Endothelial cell of umbilical vein (primary cell): Measurements from ENCODE around the gene KLHL36. TPM values are rescaled to one million over a fixed set of nuclear protein-coding genes. Genes with fewer than 3 reads are reported as not detected.

Experiments used
- BruUV-seq: library from RNA; stranded (reverse); fragments of 400-500 nt; replicated peaks from 2 replicates; lab custom pipeline; 2021; lab: Mats Ljungman, UMichigan
- CTCF ChIA-PET: fragments of 300-600, 350-600 bp; sonication (Branson Sonifier 250); formaldehyde crosslinking; loops from one replicate; lab custom pipeline; 2021; ENCODE audit warnings: antibody characterized with exemption, inconsistent platforms; lab: Charles Lee
- POLR2A ChIA-PET: fragments of 300-600, 350-600 bp; sonication (Branson Sonifier 250); formaldehyde crosslinking; loops from one replicate; lab custom pipeline; 2021; ENCODE audit warnings: antibody characterized with exemption, inconsistent platforms; lab: Charles Lee
- DNase-seq: peaks from one replicate; pipeline ENCODE4 v3.0.0-alpha.2; 2011; ENCODE audit warnings: low read depth, low spot score
- FAIRE-seq: peaks from 2 replicates; lab custom pipeline; 2011; peaks lifted over from hg19 to GRCh38; lab: Jason Lieb, UNC
- H2AFZ ChIP-seq: 2 replicates; pipeline ENCODE4 v1.6.0; 2012; ENCODE audit warnings: low read depth, low read length, control low read depth, inconsistent platforms
- H3K27ac ChIP-seq: 2 replicates; pipeline ENCODE4 v1.5.1; 2011; ENCODE audit warnings: low read depth, mild to moderate bottlenecking, control low read depth, low read length, moderate library complexity; ENCODE audit not compliant: insufficient read depth
- H3K27me3 ChIP-seq, 2 experiments: 2 replicates each; pipeline versions ENCODE4 v1.6.0 to v1.6.1; 2011; ENCODE audit warnings: low read length in 2 of 2, mixed read lengths in 1 of 2; ENCODE audit not compliant: control insufficient read depth in 2 of 2, insufficient read depth in 2 of 2
- H3K36me3 ChIP-seq, 2 experiments: 2 replicates in 1 of 2; 3 replicates in 1 of 2; pipeline ENCODE4 v1.5.1; 2011; ENCODE audit warnings: low read length in 2 of 2, mild to moderate bottlenecking in 1 of 2, moderate library complexity in 1 of 2; ENCODE audit not compliant: control insufficient read depth in 2 of 2, insufficient read depth in 2 of 2; ENCODE audit errors: extremely low read depth in 1 of 2
- H3K4me1 ChIP-seq: 3 replicates; pipeline ENCODE4 v1.5.1; 2011; ENCODE audit warnings: mild to moderate bottlenecking, low read length; ENCODE audit not compliant: control insufficient read depth, insufficient read depth; ENCODE audit errors: extremely low read depth
- H3K4me2 ChIP-seq: 2 replicates; pipeline ENCODE4 v1.6.1; 2011; ENCODE audit warnings: low read length, control low read depth, mixed read lengths; ENCODE audit not compliant: insufficient read depth
- H3K4me3 ChIP-seq, 3 experiments: fragments of 200-600 bp in 1 of 3; sonication (generic), shearing (Covaris generic) in 1 of 3; replicated peaks in 1 of 3; 2 replicates each; pipeline ENCODE4 v1.5.1; 2011 to 2016; ENCODE audit warnings: control low read depth in 3 of 3, low read length in 3 of 3, mild to moderate bottlenecking in 2 of 3, inconsistent platforms in 1 of 3, low read depth in 1 of 3, moderate library complexity in 1 of 3; ENCODE audit not compliant: insufficient read depth in 1 of 3
- H3K79me2 ChIP-seq: 2 replicates; pipeline ENCODE4 v1.6.0; 2012; ENCODE audit warnings: low read length, inconsistent platforms; ENCODE audit not compliant: control insufficient read depth, insufficient read depth
- H3K9ac ChIP-seq: replicated peaks from 2 replicates; pipeline ENCODE3; 2011; ENCODE audit warnings: low read length, control low read depth; ENCODE audit not compliant: insufficient read depth; ENCODE audit errors: extremely low read depth
- H3K9me1 ChIP-seq: replicated peaks from 3 replicates; pipeline ENCODE4 v1.6.0; 2011; ENCODE audit warnings: mild to moderate bottlenecking, low read length; ENCODE audit not compliant: control insufficient read depth, insufficient read depth; ENCODE audit errors: extremely low read depth
- H3K9me3 ChIP-seq: replicated peaks from 2 replicates; pipeline ENCODE4 v1.5.1; 2012; ENCODE audit warnings: low read length, inconsistent platforms; ENCODE audit not compliant: control insufficient read depth, insufficient read depth
- H4K20me1 ChIP-seq: replicated peaks from 2 replicates; pipeline ENCODE3; 2011; ENCODE audit warnings: mild to moderate bottlenecking, low read length; ENCODE audit not compliant: control insufficient read depth, insufficient read depth; ENCODE audit errors: extremely low read depth
- CTCF ChIP-seq, 2 donors: IDR thresholded peaks; 1 replicate in 1 of 2; 2 replicates in 1 of 2; pipeline ENCODE4 v1.5.1; 2011; ENCODE audit warnings: low read length in 2 of 2, mild to moderate bottlenecking in 2 of 2, moderate library complexity in 2 of 2, control low read depth in 1 of 2, inconsistent platforms in 1 of 2, low read depth in 1 of 2; ENCODE audit not compliant: insufficient read depth in 1 of 2; ENCODE audit errors: extremely low read depth in 1 of 2
- EZH2 ChIP-seq: IDR thresholded peaks from 2 replicates; pipeline ENCODE4 v1.6.1; 2012; ENCODE audit warnings: borderline replicate concordance, low read depth, mild to moderate bottlenecking, moderate library complexity, low read length, inconsistent platforms; ENCODE audit not compliant: severe bottlenecking
- FOS ChIP-seq: IDR thresholded peaks from 2 replicates; pipeline ENCODE4 v1.6.1; 2011; ENCODE audit warnings: mild to moderate bottlenecking, low read length, moderate library complexity, borderline replicate concordance; ENCODE audit not compliant: insufficient read depth
- GATA2 ChIP-seq: IDR thresholded peaks from 2 replicates; pipeline ENCODE4 v1.7.0; 2011; ENCODE audit warnings: low read depth, mild to moderate bottlenecking, moderate library complexity, mixed read lengths, low read length; ENCODE audit not compliant: insufficient read length, insufficient read depth
- JUN ChIP-seq: IDR thresholded peaks from 2 replicates; pipeline ENCODE4 v1.6.1; 2011; ENCODE audit warnings: borderline replicate concordance, low read depth; ENCODE audit not compliant: insufficient read length, insufficient read depth
- MYC ChIP-seq: IDR thresholded peaks from one replicate; pipeline ENCODE4 v1.6.1; 2011; ENCODE audit warnings: mild to moderate bottlenecking, low read depth, low read length
- POLR2A ChIP-seq: IDR thresholded peaks from 2 replicates; pipeline ENCODE4 v1.6.1; 2012; ENCODE audit warnings: low read depth, mild to moderate bottlenecking, control low read depth, low read length
- POLR2AphosphoS5 ChIP-seq: IDR thresholded peaks from 2 replicates; pipeline ENCODE4 v1.6.1; 2012; ENCODE audit warnings: low read depth, mild to moderate bottlenecking, control low read depth, low read length, moderate library complexity; ENCODE audit not compliant: insufficient read depth
- dilution Hi-C: fragments of 300-500 bp; cut with MboI; formaldehyde crosslinking; loops from one replicate; pipeline ENCODE4 v1.15.0; 2019; ENCODE audit warnings: low sequenced_read_pairs; ENCODE audit not compliant: extremely low pct_ligation_motif_present
- intact Hi-C: fragments of 100-400 bp; cut with micrococcal nuclease; formaldehyde crosslinking; loops from one replicate; pipeline ENCODE4 v1.10.0; 2022
- polyA plus RNA-seq, 4 experiments: library from polyadenylated mRNA; depleted of rRNA in 3 of 4; stranded (reverse) in 3 of 4; unstranded in 1 of 4; fragments of >200 nt; gene quantifications; 2 replicates each; pipeline versions ENCODE4 v1.2.1 to v1.2.3, GENCODE V29; 2011 to 2012; ENCODE audit warnings: missing spikeins in 1 of 4
- total RNA-seq: library from RNA; stranded (reverse); gene quantifications from 2 replicates; pipeline ENCODE4 v1.2.3, GENCODE V29; 2021
- TF ChIP-seq, protein P1 (sequence below): IDR thresholded peaks from 2 replicates; pipeline ENCODE4 v1.6.1; 2011; ENCODE audit not compliant: insufficient read depth, insufficient read length

Gene KLHL36
- total and polyA plus RNA-seq, 2 donors (not counting 3 experiments of a cell fraction or from before 2014, with no cell fraction given): 31.3 to 38.8 TPM

DNA sequence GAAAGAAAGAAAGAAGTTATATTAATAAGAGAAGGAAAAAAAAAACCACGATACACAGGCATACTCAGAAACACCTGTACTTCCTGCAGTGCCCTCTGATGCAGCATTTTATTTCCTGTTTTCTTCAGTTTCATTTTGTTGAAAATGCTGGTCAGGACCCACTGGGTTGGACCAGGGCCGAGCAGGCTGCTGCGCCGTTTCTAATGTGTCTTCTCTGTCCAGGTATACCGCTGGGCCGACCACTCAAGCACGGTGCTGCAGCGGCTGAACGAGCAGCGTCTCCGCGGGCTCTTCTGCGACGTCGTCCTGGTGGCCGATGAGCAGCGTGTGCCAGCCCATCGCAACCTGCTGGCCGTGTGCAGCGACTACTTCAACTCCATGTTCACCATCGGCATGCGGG is 8.3 kb downstream of the KLHL36 start:
- FAIRE-seq: no peak
- H3K4me2 ChIP-seq: no peak overlapping the region
- no peaks in the 10 kb centered on the region for H3K9me3 ChIP-seq
- TF ChIP-seq GATA2 (no peak), JUN (no peak)
- H3K9me1 ChIP-seq: no peaks in the 10 kb centered on the region
- H3K9ac ChIP-seq: no peak overlapping the region
- H3K36me3 ChIP-seq: peaks cover 7 to 45% of the 10 kb centered on the region in 2 experiments
- POLR2A ChIA-PET: no interaction called here
- no peak overlapping the region for H3K4me3 ChIP-seq
- H3K27me3 ChIP-seq: no peaks in the 10 kb centered on the region
- intact Hi-C loops: no loop called here
- H4K20me1 ChIP-seq: no peaks in the 10 kb centered on the region
- H2AFZ ChIP-seq: no peak overlapping the region
- no peak overlapping the region for H3K27ac ChIP-seq
- no peak for DNase-seq
- peaks cover 6% of the 10 kb centered on the region for H3K4me1 ChIP-seq
- no TSS peak for BruUV-seq
- H3K79me2 ChIP-seq: no peaks in the 10 kb centered on the region
- CTCF ChIA-PET: interaction anchor here (0.8 to 1.1 kb wide), 2 partner anchors 16 to 44 kb away, joined by 3 to 4 read pairs; no protein-coding TSS in a partner anchor
- dilution Hi-C loops: no loop called here

GRCh38 chr16:84657229-84657837 is 9.0 kb downstream of the KLHL36 start:
- intact Hi-C loops: no loop called here
- H3K4me3 ChIP-seq: no peak overlapping the region
- POLR2A ChIA-PET: no interaction called here
- CTCF ChIA-PET: interaction anchor here (0.8 to 6.9 kb wide), 3 partner anchors 15 to 44 kb away, joined by 3 to 66 read pairs (median 4); no protein-coding TSS in a partner anchor
- H3K27ac ChIP-seq: no peak overlapping the region
- TF ChIP-seq EZH2 (no peak), GATA2 (no peak), MYC (no peak), POLR2A (no peak), CTCF (IDR thresholded peaks at IDR 0.05; ENCODE audit: extremely low read depth in 1 of 2, insufficient read depth in 1 of 2, low read depth in 1 of 2, low read length in 2 of 2) (no peak), POLR2AphosphoS5 (no peak), JUN (no peak), FOS (no peak)
- TF ChIP-seq, protein P1, sequence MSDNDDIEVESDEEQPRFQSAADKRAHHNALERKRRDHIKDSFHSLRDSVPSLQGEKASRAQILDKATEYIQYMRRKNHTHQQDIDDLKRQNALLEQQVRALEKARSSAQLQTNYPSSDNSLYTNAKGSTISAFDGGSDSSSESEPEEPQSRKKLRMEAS: no peak
- dilution Hi-C loops: no loop called here
- no TSS peak for BruUV-seq
- no peak for FAIRE-seq
- peaks cover 6% of the 10 kb centered on the region for H3K4me1 ChIP-seq
- H3K9me1 ChIP-seq: no peaks in the 10 kb centered on the region
- no peak overlapping the region for H3K9ac ChIP-seq
- H3K79me2 ChIP-seq: no peaks in the 10 kb centered on the region
- H3K27me3 ChIP-seq: no peaks in the 10 kb centered on the region
- no peak overlapping the region for H3K4me2 ChIP-seq
- DNase-seq: no peak
- peaks cover 7 to 46% of the 10 kb centered on the region in 2 experiments for H3K36me3 ChIP-seq
- H4K20me1 ChIP-seq: no peaks in the 10 kb centered on the region
- H2AFZ ChIP-seq: no peak overlapping the region
- no peaks in the 10 kb centered on the region for H3K9me3 ChIP-seq
